ENCODE measurements around the gene REEP5. TPM values are rescaled to one million over a fixed set of nuclear protein-coding genes. Genes with fewer than 3 reads are reported as not detected.

Gene REEP5
- total RNA-seq, result 70.7 and 85.4 TPM in 2 replicates

GRCh38 chr5:112921833-112922817 lies at the start of gene REEP5:
Gene REEP5 (minus strand): TSS chr5:112922227. CDS start chr5:112922190, 37 bp downstream.

GRCh38 chr5:112860929-112861637 lies 60.9 kb downstream of the REEP5 start, which contains the start of gene SRP19:
Gene SRP19 (plus strand): TSS chr5:112861287. CDS start chr5:112861377, 90 bp downstream.

Other genes starting within 250 kb of the REEP5 start
- 17.4 and 23.5 TPM in 2 replicates for gene APC, start 184.3 kb downstream of the REEP5 start, total RNA-seq
- gene SRP19, start 60.9 kb downstream of the REEP5 start, total RNA-seq, result 13.1 and 32.4 TPM in 2 replicates
- 20.9 and 26.7 TPM in 2 replicates for gene DCP2, start 54.6 kb upstream of the REEP5 start, total RNA-seq